AG09319 (cell line): ENCODE data around the gene DTWD2.
"Not testable (repeated sequence)": the region's sequence is repeated elsewhere in the genome, so short reads cannot be mapped to it uniquely, and the experiment has no call there.

ENCODE experiments used
- DNase-seq: peaks from one replicate; pipeline ENCODE4 v3.0.0-alpha.2; 2010; ENCODE audit warnings: low read depth; ENCODE audit errors: extremely low read depth
- CTCF ChIP-seq: IDR thresholded peaks from 2 replicates; pipeline ENCODE4 v1.5.1; 2011; ENCODE audit warnings: low read depth, mild to moderate bottlenecking, inconsistent platforms, low read length, moderate library complexity

DTWD2 gene

DNA sequence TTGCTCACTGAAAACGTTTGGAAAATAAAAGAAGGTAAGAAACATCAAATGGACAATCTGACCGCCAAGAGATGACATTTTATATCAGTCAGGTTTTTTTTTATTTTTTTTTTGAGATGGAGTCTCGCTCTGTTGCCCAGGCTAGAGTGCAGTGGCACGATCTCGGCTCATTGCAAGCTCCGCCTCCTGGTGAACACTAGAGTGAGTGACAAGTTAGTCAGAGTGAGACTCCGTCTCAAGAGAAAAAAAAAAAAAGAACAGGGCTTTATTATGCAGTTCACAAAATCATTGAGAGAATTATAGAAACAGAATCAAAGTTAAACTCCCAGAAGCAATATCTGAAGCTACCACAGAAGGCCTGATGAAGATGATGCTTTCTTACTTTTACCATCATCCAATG, 70.1 kb downstream of the DTWD2 start:
- no peak for TF ChIP-seq CTCF
- no peak for DNase-seq

DNA sequence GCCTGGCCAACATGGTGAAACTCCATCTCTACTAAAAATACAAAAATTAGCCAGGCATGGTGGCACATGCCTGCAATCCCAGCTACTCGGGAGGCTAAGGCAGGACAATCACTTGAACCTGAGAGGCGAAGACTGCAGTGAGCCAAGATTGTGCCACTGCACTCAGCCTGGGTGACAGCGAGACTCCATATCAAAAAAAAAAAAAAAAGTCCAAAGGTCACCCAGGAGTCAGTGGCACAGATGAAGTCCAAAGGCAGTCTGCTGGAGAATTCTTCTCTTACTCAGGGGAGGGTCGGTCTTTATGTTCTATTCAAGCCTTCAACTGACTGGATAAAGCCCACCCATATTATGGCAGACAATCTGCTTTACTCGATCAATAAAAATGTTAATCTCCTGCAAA, 80.8 kb downstream of the DTWD2 start:
- DNase-seq: not testable (repeated sequence)

- no peak for TF ChIP-seq CTCF
- DNase-seq: no peak
Measured at GRCh38 chr5:118906947-118907346, 81.4 kb downstream of the DTWD2 start.

- no peak for TF ChIP-seq CTCF
- DNase-seq: no peak
Measured at GRCh38 chr5:118905196-118905595, 83.2 kb downstream of the DTWD2 start.

DNA sequence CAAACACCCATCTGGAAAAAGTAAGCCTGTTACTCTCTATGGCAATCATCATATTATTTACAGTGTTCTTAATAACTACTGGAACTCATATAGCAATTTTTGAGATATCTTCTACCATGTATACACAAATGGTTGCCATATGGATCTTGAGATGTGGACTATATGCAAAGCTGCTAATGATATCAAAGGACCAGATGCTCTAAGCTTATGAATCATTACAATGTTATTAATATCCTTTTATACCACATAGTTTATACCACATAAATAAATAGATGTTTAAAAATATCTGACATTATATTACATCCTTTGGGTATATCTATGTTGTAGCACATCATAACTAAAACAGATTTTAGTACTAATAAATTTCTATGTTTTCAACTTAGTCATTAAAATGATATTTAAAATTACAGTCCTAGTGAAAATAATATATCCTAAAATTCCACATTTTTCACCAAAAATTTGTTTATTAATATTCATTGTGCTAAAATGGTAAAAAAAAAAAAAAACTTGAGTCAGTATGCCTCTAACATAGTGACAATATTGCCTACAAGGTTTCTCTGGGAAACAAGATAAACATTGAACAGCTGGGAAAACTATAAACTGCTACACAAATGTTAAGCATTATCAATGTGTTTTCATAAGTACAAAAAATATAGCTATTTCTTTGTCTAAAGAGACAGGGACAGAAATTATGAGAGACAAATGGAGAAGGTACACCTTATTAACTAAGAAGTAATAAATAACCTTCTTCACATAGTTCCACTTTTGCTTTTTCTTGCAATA, 85.5 kb downstream of the DTWD2 start:
- no peak for DNase-seq
- TF ChIP-seq CTCF: no peak

DNA sequence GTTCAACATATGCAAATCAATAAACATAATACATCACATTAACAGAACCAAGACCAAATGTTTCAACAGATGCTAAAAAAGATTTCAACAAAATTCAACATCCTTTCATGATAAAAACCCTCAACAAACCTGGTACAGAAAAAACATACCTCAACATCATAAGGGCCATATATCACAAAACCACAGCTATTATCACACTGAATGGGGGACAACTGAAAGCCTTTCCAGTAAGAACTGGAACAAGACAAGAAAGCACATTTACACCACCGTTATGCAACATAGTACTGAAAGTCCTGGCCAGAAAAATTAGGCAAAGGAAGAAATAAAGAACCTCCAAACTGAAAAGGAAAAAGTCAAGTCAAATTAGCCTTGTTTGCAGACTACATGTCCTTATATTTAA, 93.6 kb downstream of the DTWD2 start:
- no peak for DNase-seq
- no peak for TF ChIP-seq CTCF

DNA sequence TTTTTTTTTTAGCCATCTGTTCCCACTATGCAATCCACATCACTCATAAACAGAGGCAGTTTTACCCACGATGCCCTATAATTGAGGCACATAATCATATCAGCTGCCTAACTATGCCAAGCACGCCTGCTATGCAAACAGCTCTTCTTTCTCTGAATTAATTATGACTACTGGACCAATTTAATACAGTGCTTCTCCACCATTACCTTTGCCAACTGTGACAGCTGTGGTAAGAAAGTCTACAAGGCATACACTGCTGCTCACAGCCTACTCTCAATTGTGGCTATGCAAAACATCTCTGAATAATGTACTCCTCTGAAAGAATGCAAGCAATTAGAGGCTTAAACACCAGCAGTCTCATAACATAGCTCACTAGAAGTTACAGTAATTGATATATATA, 97.1 kb downstream of the DTWD2 start:
- no peak for DNase-seq
- TF ChIP-seq CTCF: no peak

GRCh38 chr5:118889165-118889564, 99.2 kb downstream of the DTWD2 start:
- DNase-seq: no peak
- TF ChIP-seq CTCF: no peak
